ENCODE measurements around the gene PIP4K2B. TPM values are rescaled to one million over a fixed set of nuclear protein-coding genes. Genes with fewer than 3 reads are reported as not detected.

PIP4K2B gene
- polyA plus RNA-seq, 1 donor from 2014 or later, result 164 TPM

DNA sequence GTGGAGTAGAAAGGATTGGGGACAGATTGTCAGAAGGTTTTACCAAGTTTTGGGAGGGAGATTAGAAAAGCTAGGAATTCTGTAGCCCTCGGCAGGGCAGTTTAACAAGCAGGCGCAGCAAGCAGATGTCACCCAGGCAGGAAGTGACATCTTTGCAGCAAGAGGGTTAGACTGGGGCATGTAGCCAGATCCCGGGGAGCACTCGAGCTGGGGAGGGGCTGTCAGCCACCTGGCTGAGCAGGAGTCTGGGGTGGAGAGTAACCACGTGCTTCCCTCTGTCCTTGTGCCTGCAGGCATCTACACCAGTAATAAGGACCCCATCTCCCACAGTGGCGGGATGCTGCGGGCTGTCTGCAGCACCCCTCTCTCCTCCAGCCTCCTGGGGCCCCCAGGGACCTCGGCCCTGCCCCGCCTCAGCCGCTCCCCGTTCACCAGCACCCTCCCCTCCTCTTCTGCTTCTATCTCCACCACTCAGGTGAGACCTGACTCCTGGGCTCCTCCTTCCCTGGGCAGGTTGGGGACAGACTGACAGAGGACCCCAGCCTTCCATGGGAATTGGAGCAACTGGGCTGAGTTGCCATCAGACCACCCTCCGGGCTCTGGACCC, 82.1 kb downstream of the PIP4K2B start:
- H3F3A ChIP-seq (ENCODE audit: insufficient read depth, low read length, poor library complexity, severe bottlenecking), result no peaks in the 10 kb centered on the region
- H4K20me1 ChIP-seq (ENCODE audit: insufficient read depth), result no peaks in the 10 kb centered on the region
- no peak overlapping the region for H3K4me2 ChIP-seq (ENCODE audit: low read length)
- H3K27ac ChIP-seq (ENCODE audit: low read length), result no peak overlapping the region
- H3K4me3 ChIP-seq (ENCODE audit: low read length), result no peak overlapping the region
- TF ChIP-seq SMC3 (conservative IDR thresholded peaks at IDR 0.05; ENCODE audit: poor library complexity), result no peak
- no peak for TF ChIP-seq TAF1 (IDR thresholded peaks at IDR 0.05; ENCODE audit: low read depth)
- no peak for TF ChIP-seq REST (IDR thresholded peaks at IDR 0.05; ENCODE audit: borderline replicate concordance)
- TF ChIP-seq EZH2 (IDR thresholded peaks at IDR 0.05; ENCODE audit: borderline replicate concordance, insufficient read depth, low read length, poor library complexity, severe bottlenecking), result no peak
- H2AFZ ChIP-seq (ENCODE audit: low read depth, low read length), result no peak overlapping the region
- no peaks in the 10 kb centered on the region for H3K9me2 ChIP-seq (ENCODE audit: insufficient read depth, low read length)
- H3K79me2 ChIP-seq (replicated peaks; ENCODE audit: insufficient read depth, low read length), result no peaks in the 10 kb centered on the region
- H3K36me3 ChIP-seq (ENCODE audit: insufficient read depth, low read length), result no peaks in the 10 kb centered on the region
- H3K27me3 ChIP-seq (ENCODE audit: insufficient read depth, low read depth, low read length), result no peaks in the 10 kb centered on the region
- no peak overlapping the region for H3K9ac ChIP-seq (ENCODE audit: low read length)
- no peaks in the 10 kb centered on the region for H3K9me3 ChIP-seq (ENCODE audit: low read length)

DNA sequence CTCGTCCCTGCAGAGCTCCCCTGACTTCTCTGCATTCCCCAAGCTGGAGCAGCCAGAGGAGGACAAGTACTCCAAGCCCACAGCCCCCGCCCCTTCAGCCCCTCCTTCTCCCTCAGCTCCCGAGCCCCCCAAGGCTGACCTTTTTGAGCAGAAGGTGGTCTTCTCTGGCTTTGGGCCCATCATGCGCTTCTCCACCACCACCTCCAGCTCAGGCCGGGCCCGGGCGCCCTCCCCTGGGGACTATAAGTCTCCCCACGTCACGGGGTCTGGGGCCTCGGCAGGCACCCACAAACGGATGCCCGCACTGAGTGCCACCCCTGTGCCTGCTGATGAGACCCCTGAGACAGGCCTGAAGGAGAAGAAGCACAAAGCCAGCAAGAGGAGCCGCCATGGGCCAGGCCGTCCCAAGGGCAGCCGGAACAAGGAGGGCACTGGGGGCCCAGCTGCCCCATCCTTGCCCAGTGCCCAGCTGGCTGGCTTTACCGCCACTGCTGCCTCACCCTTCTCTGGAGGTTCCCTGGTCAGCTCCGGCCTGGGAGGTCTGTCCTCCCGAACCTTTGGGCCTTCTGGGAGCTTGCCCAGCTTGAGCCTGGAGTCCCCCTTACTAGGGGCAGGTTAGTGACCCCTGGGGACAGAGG, 82.9 kb downstream of the PIP4K2B start:
- Histone ChIP-seq H3K79me2 (replicated peaks; ENCODE audit: insufficient read depth, low read length) (no peaks in the 10 kb centered on the region), H3K4me3 (ENCODE audit: low read length) (no peak overlapping the region), H3K9me3 (ENCODE audit: low read length) (no peaks in the 10 kb centered on the region), H3K9ac (ENCODE audit: low read length) (no peak overlapping the region), H3K4me2 (ENCODE audit: low read length) (no peak overlapping the region), H3K27ac (ENCODE audit: low read length) (no peak overlapping the region), H3K27me3 (ENCODE audit: insufficient read depth, low read depth, low read length) (no peaks in the 10 kb centered on the region), H3K9me2 (ENCODE audit: insufficient read depth, low read length) (no peaks in the 10 kb centered on the region), H3F3A (ENCODE audit: insufficient read depth, low read length, poor library complexity, severe bottlenecking) (no peaks in the 10 kb centered on the region), H3K36me3 (ENCODE audit: insufficient read depth, low read length) (no peaks in the 10 kb centered on the region), H4K20me1 (ENCODE audit: insufficient read depth) (no peaks in the 10 kb centered on the region), H2AFZ (ENCODE audit: low read depth, low read length) (no peak overlapping the region)
- no peak for TF ChIP-seq EZH2 (IDR thresholded peaks at IDR 0.05; ENCODE audit: borderline replicate concordance, insufficient read depth, low read length, poor library complexity, severe bottlenecking)

Small RNA genes within 50 kb of the gene (small RNA-seq; reads per million reads assigned to genes)
- gene MIR4726 (0 to 4.1 (median 1.8) reads per million in 3 experiments), gene MIR4727 (0 reads per million in 3 experiments), gene RNA5SP440 (0.57 to 4.9 (median 4.0) reads per million in 3 experiments), gene RNU6-866P (0 reads per million in 3 experiments)

Other genes with a start within 250 kb of the PIP4K2B start
- 18.0 and 22.8 TPM in 2 replicates for gene SRCIN1, start 193.6 kb downstream of the PIP4K2B start, polyA plus RNA-seq
- gene EPOP, start 124.6 kb downstream of the PIP4K2B start, polyA plus RNA-seq, result 1.1 and 1.5 TPM in 2 replicates
- gene MLLT6, start 94.3 kb downstream of the PIP4K2B start, polyA plus RNA-seq, result 19.7 and 26.0 TPM in 2 replicates
- gene CISD3, start 69.2 kb downstream of the PIP4K2B start, polyA plus RNA-seq, result 0.48 and 1.2 TPM in 2 replicates
- 10.7 and 11.7 TPM in 2 replicates for gene PCGF2, start 51.2 kb downstream of the PIP4K2B start, polyA plus RNA-seq
- gene PSMB3, start 46.8 kb downstream of the PIP4K2B start, polyA plus RNA-seq, result 300 and 338 TPM in 2 replicates
- 15.4 and 18.4 TPM in 2 replicates for gene CWC25, start 25.8 kb upstream of the PIP4K2B start, polyA plus RNA-seq
- gene RPL23, start 54.2 kb upstream of the PIP4K2B start, polyA plus RNA-seq, result 1,212 and 1,333 TPM in 2 replicates
- 56.3 and 60.0 TPM in 2 replicates for gene LASP1, start 70.5 kb upstream of the PIP4K2B start, polyA plus RNA-seq
- gene FBXO47, start 167.8 kb upstream of the PIP4K2B start, polyA plus RNA-seq, result not detected in 2 replicates

All from neural cell (in vitro differentiated cells).